Right atrium auricular region (tissue), 2 donors: Measurements from ENCODE around the gene G6PC2. TPM values are rescaled to one million over a fixed set of nuclear protein-coding genes. Genes with fewer than 3 reads are reported as not detected.

Experiments
- DNase-seq: peaks from one replicate; pipeline ENCODE4 v3.0.0-alpha.2; 2019; ENCODE audit warnings: low spot score
- H3K27ac ChIP-seq, 2 donors: fragments of 200-600 bp; sonication (generic); 1 replicate in 1 of 2; 2 replicates in 1 of 2; pipeline ENCODE4 v1.5.1; 2016 to 2019
- H3K27me3 ChIP-seq, 2 donors: fragments of 200-600 bp; sonication (generic); one replicate each; pipeline versions ENCODE4 v1.5.1 to v1.6.0; 2017 to 2019
- H3K36me3 ChIP-seq: fragments of 200-600 bp; sonication (generic); one replicate; pipeline ENCODE4 v1.5.1; 2016
- H3K4me1 ChIP-seq, 2 donors: fragments of 200-600 bp; sonication (generic); one replicate each; pipeline versions ENCODE4 v1.5.1 to v1.6.0; 2017 to 2019
- H3K4me3 ChIP-seq, 2 donors: fragments of 200-600 bp; sonication (generic); 1 replicate in 1 of 2; 2 replicates in 1 of 2; pipeline ENCODE4 v1.5.1; 2017 to 2019; ENCODE audit warnings: mild to moderate bottlenecking in 1 of 2, moderate library complexity in 1 of 2
- H3K9me3 ChIP-seq, 2 donors: fragments of 200-600 bp; sonication (generic); one replicate each; pipeline ENCODE4 v1.5.1; 2019
- CTCF ChIP-seq, 2 donors: fragments of 200-600 bp; sonication (generic); IDR thresholded peaks; one replicate each; pipeline ENCODE4 v1.5.1; 2019; ENCODE audit warnings: antibody characterized with exemption in 2 of 2
- total RNA-seq, 2 donors: library from RNA; depleted of rRNA; stranded (reverse); fragments of >200 nt; gene quantifications; one replicate each; pipeline ENCODE4 v1.1.0, GENCODE V29; 2016

Gene G6PC2
- total RNA-seq, 2 donors from 2014 or later = not detected

- no peak for DNase-seq
- Histone ChIP-seq H3K27ac (no peak overlapping the region), H3K36me3 (no peaks in the 10 kb centered on the region), H3K27me3 (no peaks in the 10 kb centered on the region), H3K4me3 (no peak overlapping the region), H3K4me1 (no peaks in the 10 kb centered on the region), H3K9me3 (no peaks in the 10 kb centered on the region)
- TF ChIP-seq CTCF (IDR thresholded peaks at IDR 0.05) = no peak
Measured at GRCh38 chr2:168934826-168935225, 33.7 kb downstream of the G6PC2 start.

DNA sequence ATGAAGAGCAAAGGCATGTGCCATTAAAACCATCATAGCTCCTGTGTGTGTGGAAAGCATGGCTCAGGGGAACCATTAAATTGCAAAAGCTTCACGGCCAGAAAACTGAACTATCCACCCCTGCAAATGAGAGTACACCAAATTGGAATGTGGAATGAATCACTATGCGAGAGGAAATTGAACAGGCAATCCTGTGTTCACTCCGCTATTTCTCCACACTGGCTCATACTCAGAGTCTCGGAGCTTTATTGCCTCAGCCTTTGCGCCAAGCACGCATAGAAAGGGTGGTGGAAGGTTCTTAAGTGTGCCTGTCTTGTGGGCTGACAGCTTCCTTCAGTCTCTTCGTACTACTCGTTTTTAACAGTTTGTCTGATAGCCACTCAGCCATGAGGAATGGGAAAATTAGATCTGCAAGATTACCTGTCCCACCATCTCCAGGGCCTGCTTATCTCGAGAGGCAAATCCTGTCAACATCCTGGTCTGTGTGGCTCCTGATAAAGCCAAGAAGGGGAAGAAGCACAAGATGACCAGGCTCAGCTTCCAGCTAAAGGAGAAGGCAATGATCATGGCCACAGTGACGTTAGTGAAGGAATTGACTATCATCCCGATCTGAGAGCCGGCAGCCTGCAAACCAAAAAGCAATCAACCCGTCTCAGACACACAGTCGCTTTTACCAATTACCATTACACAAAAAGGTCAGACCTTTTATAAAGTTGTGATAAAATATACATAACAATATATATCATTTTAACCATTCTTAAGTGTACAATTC is 34.9 kb downstream of the G6PC2 start:
- DNase-seq = no peak
- H3K36me3 ChIP-seq = no peaks in the 10 kb centered on the region
- H3K27me3 ChIP-seq = no peaks in the 10 kb centered on the region
- no peak for TF ChIP-seq CTCF (IDR thresholded peaks at IDR 0.05)
- no peaks in the 10 kb centered on the region for H3K9me3 ChIP-seq
- H3K4me3 ChIP-seq = no peak overlapping the region
- no peak overlapping the region for H3K27ac ChIP-seq
- no peaks in the 10 kb centered on the region for H3K4me1 ChIP-seq

- TF ChIP-seq CTCF (IDR thresholded peaks at IDR 0.05) = no peak
- Histone ChIP-seq H3K27me3 (no peaks in the 10 kb centered on the region), H3K4me3 (no peak overlapping the region), H3K9me3 (no peaks in the 10 kb centered on the region), H3K36me3 (no peaks in the 10 kb centered on the region), H3K4me1 (no peaks in the 10 kb centered on the region), H3K27ac (no peak overlapping the region)
- DNase-seq = no peak
Measured at GRCh38 chr2:168939061-168939460, 38.0 kb downstream of the G6PC2 start.

- Histone ChIP-seq H3K4me1 (no peaks in the 10 kb centered on the region), H3K4me3 (no peak overlapping the region), H3K9me3 (no peaks in the 10 kb centered on the region), H3K36me3 (no peaks in the 10 kb centered on the region), H3K27ac (no peak overlapping the region), H3K27me3 (no peaks in the 10 kb centered on the region)
- DNase-seq = no peak
- TF ChIP-seq CTCF (IDR thresholded peaks at IDR 0.05) = no peak
Measured at GRCh38 chr2:168939918-168940317, 38.8 kb downstream of the G6PC2 start.

- Histone ChIP-seq H3K4me3 (no peak overlapping the region), H3K27me3 (no peaks in the 10 kb centered on the region), H3K9me3 (no peaks in the 10 kb centered on the region), H3K27ac (no peak overlapping the region), H3K36me3 (no peaks in the 10 kb centered on the region), H3K4me1 (no peaks in the 10 kb centered on the region)
- no peak for DNase-seq
- TF ChIP-seq CTCF (IDR thresholded peaks at IDR 0.05) = no peak
Measured at GRCh38 chr2:168941297-168941696, 40.2 kb downstream of the G6PC2 start.

DNA sequence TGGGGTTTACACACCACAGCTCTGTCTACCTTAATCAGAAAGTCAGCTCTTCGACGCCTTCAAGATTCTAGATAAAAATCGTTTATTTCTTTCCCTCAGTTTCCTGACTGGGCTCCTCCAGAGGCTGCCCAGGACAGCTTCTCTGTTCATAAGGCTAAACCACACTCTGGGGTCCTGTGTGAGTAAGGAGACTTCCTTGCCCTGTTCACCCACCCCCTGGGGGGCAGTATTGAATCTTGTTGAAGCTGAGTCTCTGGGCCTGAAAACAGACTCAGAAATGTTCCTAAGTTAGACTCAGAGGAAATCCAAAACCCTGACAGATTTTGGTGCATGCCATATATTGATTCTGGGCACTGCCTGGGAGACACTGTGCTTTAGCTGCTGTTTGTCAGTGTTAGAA is 43.0 kb downstream of the G6PC2 start:
- no peaks in the 10 kb centered on the region for H3K4me1 ChIP-seq
- no peak overlapping the region for H3K27ac ChIP-seq
- DNase-seq = no peak
- H3K27me3 ChIP-seq = no peaks in the 10 kb centered on the region
- TF ChIP-seq CTCF (IDR thresholded peaks at IDR 0.05) = no peak
- no peak overlapping the region for H3K4me3 ChIP-seq
- H3K9me3 ChIP-seq = no peaks in the 10 kb centered on the region
- no peaks in the 10 kb centered on the region for H3K36me3 ChIP-seq
